Measurements from ENCODE around the gene SLC1A1.
"Not testable (repeated sequence)": the region's sequence is repeated elsewhere in the genome, so short reads cannot be mapped to it uniquely, and the experiment has no call there.

SLC1A1 gene

GRCh38 chr9:4514252-4515128, 24.2 kb downstream of the SLC1A1 start:
- peaks cover 14% of the 10 kb centered on the region for H3K4me1 Mint-ChIP-seq (ENCODE audit: low read depth)
- DNase-seq = no peak
- H3K36me3 Mint-ChIP-seq (ENCODE audit: low read depth) = no peaks in the 10 kb centered on the region
- no peaks in the 10 kb centered on the region for H3K27me3 Mint-ChIP-seq
- no peaks in the 10 kb centered on the region for H3K9me3 Mint-ChIP-seq
- no peak overlapping the region for H3K4me3 Mint-ChIP-seq
- no peak overlapping the region for H3K27ac Mint-ChIP-seq

GRCh38 chr9:4515958-4516375, 25.7 kb downstream of the SLC1A1 start:
- H3K4me1 Mint-ChIP-seq (ENCODE audit: low read depth) = peaks cover 22% of the 10 kb centered on the region

GRCh38 chr9:4517274-4517673, 27.0 kb downstream of the SLC1A1 start:
- no peaks in the 10 kb centered on the region for H3K27me3 Mint-ChIP-seq
- peaks cover 22% of the 10 kb centered on the region for H3K4me1 Mint-ChIP-seq (ENCODE audit: low read depth)
- no peak overlapping the region for H3K27ac Mint-ChIP-seq
- no peak for DNase-seq
- H3K9me3 Mint-ChIP-seq = peaks cover 2% of the 10 kb centered on the region
- no peak overlapping the region for H3K4me3 Mint-ChIP-seq
- H3K36me3 Mint-ChIP-seq (ENCODE audit: low read depth) = no peaks in the 10 kb centered on the region

More at GRCh38 chr9:4515958-4516375, 25.7 kb downstream of the SLC1A1 start:
- H3K36me3 Mint-ChIP-seq (ENCODE audit: low read depth) = no peaks in the 10 kb centered on the region
- H3K9me3 Mint-ChIP-seq = no peaks in the 10 kb centered on the region
- H3K27me3 Mint-ChIP-seq = no peaks in the 10 kb centered on the region
- H3K27ac Mint-ChIP-seq = no peak overlapping the region
- no peak overlapping the region for H3K4me3 Mint-ChIP-seq
- no peak for DNase-seq

- no peak overlapping the region for H3K27ac Mint-ChIP-seq
- DNase-seq = no peak
- H3K27me3 Mint-ChIP-seq = no peaks in the 10 kb centered on the region
- no peaks in the 10 kb centered on the region for H3K36me3 Mint-ChIP-seq (ENCODE audit: low read depth)
- peaks cover 22% of the 10 kb centered on the region for H3K4me1 Mint-ChIP-seq (ENCODE audit: low read depth)
- peaks cover 2% of the 10 kb centered on the region for H3K9me3 Mint-ChIP-seq
- H3K4me3 Mint-ChIP-seq = no peak overlapping the region
These were observed 29.3 kb downstream of the SLC1A1 start for GRCh38 chr9:4519604-4520003.

GRCh38 chr9:4520055-4520454, 29.8 kb downstream of the SLC1A1 start:
- Mint-ChIP-seq H3K36me3 (ENCODE audit: low read depth) (no peaks in the 10 kb centered on the region), H3K27ac (no peak overlapping the region), H3K4me3 (no peak overlapping the region), H3K27me3 (no peaks in the 10 kb centered on the region), H3K9me3 (peaks cover 2% of the 10 kb centered on the region), H3K4me1 (ENCODE audit: low read depth) (peaks cover 22% of the 10 kb centered on the region)
- DNase-seq = no peak

GRCh38 chr9:4530375-4530774, 40.1 kb downstream of the SLC1A1 start:
- Mint-ChIP-seq H3K27me3 (no peaks in the 10 kb centered on the region), H3K27ac (no peak overlapping the region)

GRCh38 chr9:4530831-4531230, 40.6 kb downstream of the SLC1A1 start:
- DNase-seq; H3K4me3 Mint-ChIP-seq; H3K27ac Mint-ChIP-seq; H3K9me3 Mint-ChIP-seq; H3K36me3 Mint-ChIP-seq (ENCODE audit: low read depth); H3K27me3 Mint-ChIP-seq: not testable (repeated sequence)
- H3K4me1 Mint-ChIP-seq (ENCODE audit: low read depth) = peaks cover 25% of the 10 kb centered on the region

More at GRCh38 chr9:4530375-4530774, 40.1 kb downstream of the SLC1A1 start:
- H3K4me3 Mint-ChIP-seq = no peak overlapping the region
- H3K4me1 Mint-ChIP-seq (ENCODE audit: low read depth) = peaks cover 27% of the 10 kb centered on the region
- DNase-seq = no peak
- peaks cover 8% of the 10 kb centered on the region for H3K9me3 Mint-ChIP-seq
- H3K36me3 Mint-ChIP-seq (ENCODE audit: low read depth) = no peaks in the 10 kb centered on the region

- H3K36me3 Mint-ChIP-seq (ENCODE audit: low read depth); H3K9me3 Mint-ChIP-seq; H3K27ac Mint-ChIP-seq; DNase-seq; H3K4me3 Mint-ChIP-seq; H3K27me3 Mint-ChIP-seq: not testable (repeated sequence)
- peaks cover 25% of the 10 kb centered on the region for H3K4me1 Mint-ChIP-seq (ENCODE audit: low read depth)
These were observed 41.1 kb downstream of the SLC1A1 start for GRCh38 chr9:4531355-4531754.

- peaks cover 25% of the 10 kb centered on the region for H3K4me1 Mint-ChIP-seq (ENCODE audit: low read depth)
- not testable (repeated sequence) for H3K27me3 Mint-ChIP-seq; DNase-seq; H3K4me3 Mint-ChIP-seq; H3K9me3 Mint-ChIP-seq; H3K27ac Mint-ChIP-seq; H3K36me3 Mint-ChIP-seq (ENCODE audit: low read depth)
These were observed 43.6 kb downstream of the SLC1A1 start for GRCh38 chr9:4533881-4534280.

- H3K27me3 Mint-ChIP-seq; H3K27ac Mint-ChIP-seq; H3K4me3 Mint-ChIP-seq; DNase-seq; H3K36me3 Mint-ChIP-seq (ENCODE audit: low read depth); H3K9me3 Mint-ChIP-seq: not testable (repeated sequence)
- H3K4me1 Mint-ChIP-seq (ENCODE audit: low read depth) = peaks cover 13% of the 10 kb centered on the region
These were observed 45.9 kb downstream of the SLC1A1 start for GRCh38 chr9:4536196-4536595.

- Mint-ChIP-seq H3K36me3 (ENCODE audit: low read depth) (no peaks in the 10 kb centered on the region), H3K9me3 (no peaks in the 10 kb centered on the region), H3K4me3 (no peak overlapping the region), H3K4me1 (ENCODE audit: low read depth) (peaks cover 13% of the 10 kb centered on the region), H3K27ac (no peak overlapping the region), H3K27me3 (no peaks in the 10 kb centered on the region)
- DNase-seq = no peak
These were observed 47.3 kb downstream of the SLC1A1 start for GRCh38 chr9:4537581-4537980.

- H3K4me1 Mint-ChIP-seq (ENCODE audit: low read depth) = peaks cover 13% of the 10 kb centered on the region
- no peaks in the 10 kb centered on the region for H3K36me3 Mint-ChIP-seq (ENCODE audit: low read depth)
- H3K27me3 Mint-ChIP-seq = no peaks in the 10 kb centered on the region
- no peak for DNase-seq
- no peaks in the 10 kb centered on the region for H3K9me3 Mint-ChIP-seq
- no peak overlapping the region for H3K4me3 Mint-ChIP-seq
- no peak overlapping the region for H3K27ac Mint-ChIP-seq
These were observed 47.8 kb downstream of the SLC1A1 start for GRCh38 chr9:4538107-4538506.

- H3K4me1 Mint-ChIP-seq (ENCODE audit: low read depth) = peaks cover 11% of the 10 kb centered on the region
These were observed 48.4 kb downstream of the SLC1A1 start for GRCh38 chr9:4538621-4539020.

GRCh38 chr9:4540425-4540824, 50.2 kb downstream of the SLC1A1 start:
- no peak overlapping the region for H3K4me3 Mint-ChIP-seq
- no peak for DNase-seq

More at GRCh38 chr9:4538621-4539020, 48.4 kb downstream of the SLC1A1 start:
- Mint-ChIP-seq H3K27ac (no peak overlapping the region), H3K9me3 (no peaks in the 10 kb centered on the region), H3K36me3 (ENCODE audit: low read depth) (no peaks in the 10 kb centered on the region), H3K27me3 (no peaks in the 10 kb centered on the region), H3K4me3 (no peak overlapping the region)
- DNase-seq = no peak

GRCh38 chr9:4541281-4541680, 51.0 kb downstream of the SLC1A1 start:
- no peak for DNase-seq
- no peaks in the 10 kb centered on the region for H3K36me3 Mint-ChIP-seq (ENCODE audit: low read depth)

More at GRCh38 chr9:4540425-4540824, 50.2 kb downstream of the SLC1A1 start:
- Mint-ChIP-seq H3K36me3 (ENCODE audit: low read depth) (no peaks in the 10 kb centered on the region), H3K27me3 (no peaks in the 10 kb centered on the region), H3K9me3 (no peaks in the 10 kb centered on the region), H3K27ac (no peak overlapping the region), H3K4me1 (ENCODE audit: low read depth) (no peaks in the 10 kb centered on the region)

More at GRCh38 chr9:4541281-4541680, 51.0 kb downstream of the SLC1A1 start:
- Mint-ChIP-seq H3K4me1 (ENCODE audit: low read depth) (no peaks in the 10 kb centered on the region), H3K27ac (no peak overlapping the region), H3K27me3 (no peaks in the 10 kb centered on the region), H3K4me3 (no peak overlapping the region), H3K9me3 (no peaks in the 10 kb centered on the region)

Measured in activated T-cell treated with anti-CD3 and anti-CD28 coated beads, Interleukin-2, amount 50 U/mL, for 24 hours (primary cell).